HG03025 (cell line): Measurements from ENCODE around the gene ZNF25.
"Not testable (repeated sequence)": the region's sequence is repeated elsewhere in the genome, so short reads cannot be mapped to it uniquely, and the experiment has no call there.

Experiments
- ATAC-seq: cut with Tn5 transposase; IDR thresholded peaks from one replicate; pipeline ENCODE4 v1.9.1; 2021; ENCODE audit warnings: mild to moderate bottlenecking, moderate library complexity; ENCODE audit not compliant: unreplicated experiment, low FRiP score

ZNF25 gene

GRCh38 chr10:37952043-37952755 lies 24.2 kb downstream of the ZNF25 start:
- ATAC-seq: no peak

GRCh38 chr10:37948210-37948609 lies 28.2 kb downstream of the ZNF25 start:
- ATAC-seq: no peak

- ATAC-seq: no peak
Observed at GRCh38 chr10:37947526-37947925, 28.9 kb downstream of the ZNF25 start.

- no peak for ATAC-seq
Observed at GRCh38 chr10:37937864-37938263, 38.6 kb downstream of the ZNF25 start.

GRCh38 chr10:37934791-37935190 lies 41.7 kb downstream of the ZNF25 start:
- ATAC-seq: no peak

GRCh38 chr10:37930423-37930822 lies 46.0 kb downstream of the ZNF25 start:
- ATAC-seq: no peak

GRCh38 chr10:37908165-37908564 lies 68.3 kb downstream of the ZNF25 start:
- not testable (repeated sequence) for ATAC-seq

- ATAC-seq: no peak
Observed at GRCh38 chr10:37906382-37906781, 70.1 kb downstream of the ZNF25 start.
